ENCODE data around the gene TXNRD2. TPM values are rescaled to one million over a fixed set of nuclear protein-coding genes. Genes with fewer than 3 reads are reported as not detected.

TXNRD2 gene
- total RNA-seq, 1 experiment from 2014 or later = 25.8 TPM

- in situ Hi-C loops (cut with HindIII; ENCODE audit: low pct_unique_long_range_greater_than_20kb, low sequenced_read_pairs) = no loop called here
- DNase-seq (ENCODE audit: low read depth, low spot score) = no peak
Measured at GRCh38 chr22:19981961-19982920, 40.6 kb upstream of the TXNRD2 start.

- DNase-seq (ENCODE audit: low read depth, low spot score) = no peak
- in situ Hi-C loops (cut with HindIII; ENCODE audit: low pct_unique_long_range_greater_than_20kb, low sequenced_read_pairs) = no loop called here
Measured at GRCh38 chr22:19981171-19981960, 39.7 kb upstream of the TXNRD2 start.

- in situ Hi-C loops (cut with HindIII; ENCODE audit: low pct_unique_long_range_greater_than_20kb, low sequenced_read_pairs) = no loop called here
- no peak for DNase-seq (ENCODE audit: low read depth, low spot score)
Measured at GRCh38 chr22:19980766-19981165, 39.1 kb upstream of the TXNRD2 start.

- in situ Hi-C loops (cut with HindIII; ENCODE audit: low pct_unique_long_range_greater_than_20kb, low sequenced_read_pairs) = no loop called here
- no peak for DNase-seq (ENCODE audit: low read depth, low spot score)
Measured at GRCh38 chr22:19979712-19980493, 38.3 kb upstream of the TXNRD2 start.

GRCh38 chr22:19978748-19979147 is 37.1 kb upstream of the TXNRD2 start:
- DNase-seq (ENCODE audit: low read depth, low spot score) = no peak
- in situ Hi-C loops (cut with HindIII; ENCODE audit: low pct_unique_long_range_greater_than_20kb, low sequenced_read_pairs) = no loop called here

- no peak for DNase-seq (ENCODE audit: low read depth, low spot score)
- in situ Hi-C loops (cut with HindIII; ENCODE audit: low pct_unique_long_range_greater_than_20kb, low sequenced_read_pairs) = no loop called here
Measured at GRCh38 chr22:19977296-19978243, 36.0 kb upstream of the TXNRD2 start.

GRCh38 chr22:19976671-19977070 is 35.1 kb upstream of the TXNRD2 start:
- no peak for DNase-seq (ENCODE audit: low read depth, low spot score)
- in situ Hi-C loops (cut with HindIII; ENCODE audit: low pct_unique_long_range_greater_than_20kb, low sequenced_read_pairs) = no loop called here

- no peak for DNase-seq (ENCODE audit: low read depth, low spot score)
- in situ Hi-C loops (cut with HindIII; ENCODE audit: low pct_unique_long_range_greater_than_20kb, low sequenced_read_pairs) = no loop called here
Measured at GRCh38 chr22:19975707-19976035, 34.1 kb upstream of the TXNRD2 start.

GRCh38 chr22:19974935-19975706 is 33.5 kb upstream of the TXNRD2 start:
- in situ Hi-C loops (cut with HindIII; ENCODE audit: low pct_unique_long_range_greater_than_20kb, low sequenced_read_pairs) = no loop called here
- no peak for DNase-seq (ENCODE audit: low read depth, low spot score)

GRCh38 chr22:19974268-19974861 is 32.7 kb upstream of the TXNRD2 start:
- in situ Hi-C loops (cut with HindIII; ENCODE audit: low pct_unique_long_range_greater_than_20kb, low sequenced_read_pairs) = no loop called here
- peak; percentile 92 for DNase-seq (ENCODE audit: low read depth, low spot score)

- DNase-seq (ENCODE audit: low read depth, low spot score) = no peak
- in situ Hi-C loops (cut with HindIII; ENCODE audit: low pct_unique_long_range_greater_than_20kb, low sequenced_read_pairs) = no loop called here
Measured at GRCh38 chr22:19973551-19974267, 32.1 kb upstream of the TXNRD2 start.

- in situ Hi-C loops (cut with HindIII; ENCODE audit: low pct_unique_long_range_greater_than_20kb, low sequenced_read_pairs) = no loop called here
Measured at GRCh38 chr22:19972652-19973550, 31.3 kb upstream of the TXNRD2 start.

GRCh38 chr22:19972251-19972650 is 30.6 kb upstream of the TXNRD2 start:
- DNase-seq (ENCODE audit: low read depth, low spot score) = no peak
- in situ Hi-C loops (cut with HindIII; ENCODE audit: low pct_unique_long_range_greater_than_20kb, low sequenced_read_pairs) = no loop called here

More at GRCh38 chr22:19972652-19973550, 31.3 kb upstream of the TXNRD2 start:
- no peak for DNase-seq (ENCODE audit: low read depth, low spot score)

- in situ Hi-C loops (cut with HindIII; ENCODE audit: low pct_unique_long_range_greater_than_20kb, low sequenced_read_pairs) = no loop called here
- no peak for DNase-seq (ENCODE audit: low read depth, low spot score)
Measured at GRCh38 chr22:19971276-19972124, 29.9 kb upstream of the TXNRD2 start.

Data from SK-MEL-5 (cell line).